ENCODE measurements around the gene BID. TPM values are rescaled to one million over a fixed set of nuclear protein-coding genes. Genes with fewer than 3 reads are reported as not detected.

The BID gene
- total and polyA plus RNA-seq, 5 donors from 2014 or later, result 17.6 to 84.0 (median 64.3) TPM

DNA sequence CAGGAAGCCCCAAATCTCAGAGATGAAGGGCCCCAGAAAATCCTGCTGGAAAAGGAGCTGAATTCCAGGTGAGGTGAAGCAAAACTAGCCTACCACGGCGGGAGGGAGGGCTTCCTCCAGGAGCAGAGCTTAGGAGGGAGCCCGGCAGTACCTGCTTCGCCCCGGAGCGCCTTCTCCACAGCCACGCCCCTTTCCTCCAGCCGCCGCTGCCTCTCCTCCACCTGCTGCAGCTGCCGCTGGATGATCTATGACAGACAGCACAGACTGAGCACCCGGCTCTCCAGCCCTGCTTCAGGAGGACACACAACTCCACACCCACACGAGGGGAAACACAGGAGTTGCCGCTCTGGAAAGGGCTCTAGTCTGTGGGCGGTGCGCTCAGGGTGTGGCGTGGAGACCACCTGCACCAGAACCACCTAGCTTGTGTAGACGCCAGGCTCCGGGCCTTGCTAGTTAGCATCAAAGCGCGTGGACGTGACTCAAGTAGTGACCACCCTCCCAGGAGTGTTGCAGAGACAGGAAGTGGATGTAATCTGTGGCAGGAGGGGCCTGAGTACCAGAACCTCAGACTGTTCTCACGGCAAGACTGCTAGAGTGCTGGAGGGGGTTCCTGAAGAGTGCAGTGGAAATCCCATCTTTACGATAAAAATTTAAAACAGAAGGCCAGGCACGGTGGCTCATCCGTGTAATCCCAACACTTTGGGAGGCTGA lies 34.6 kb upstream of the BID start:
- Mint-ChIP-seq H3K27me3 (no peaks in the 10 kb centered on the region), H3K4me3 (no peak overlapping the region), H3K4me1 (peaks cover 0 to 2% (median 0%) of the 10 kb centered on the region in 4 donors), H3K36me3 (peaks cover 30% of the 10 kb centered on the region), H3K9me3 (no peaks in the 10 kb centered on the region), H3K27ac (no peak overlapping the region)
- Histone ChIP-seq H3K9me3 (ENCODE audit: control insufficient read depth in 2 of 2, low read length in 2 of 2) (no peaks in the 10 kb centered on the region), H3K36me3 (ENCODE audit: control insufficient read depth, insufficient read depth, low read length) (peaks cover 29% of the 10 kb centered on the region), H3K27ac (ENCODE audit: insufficient read depth, low read length, poor library complexity, severe bottlenecking) (no peak overlapping the region), H3K4me1 (ENCODE audit: control insufficient read depth, insufficient read depth, low read length, poor library complexity, severe bottlenecking) (no peaks in the 10 kb centered on the region), H3K4me3 (ENCODE audit: low read depth, low read length) (no peak overlapping the region), H3K27me3 (ENCODE audit: control insufficient read depth, insufficient read depth, low read length) (no peaks in the 10 kb centered on the region)
- ATAC-seq (ENCODE audit: low read depth in 2 of 2), result no peak
- no peak for DNase-seq

DNA sequence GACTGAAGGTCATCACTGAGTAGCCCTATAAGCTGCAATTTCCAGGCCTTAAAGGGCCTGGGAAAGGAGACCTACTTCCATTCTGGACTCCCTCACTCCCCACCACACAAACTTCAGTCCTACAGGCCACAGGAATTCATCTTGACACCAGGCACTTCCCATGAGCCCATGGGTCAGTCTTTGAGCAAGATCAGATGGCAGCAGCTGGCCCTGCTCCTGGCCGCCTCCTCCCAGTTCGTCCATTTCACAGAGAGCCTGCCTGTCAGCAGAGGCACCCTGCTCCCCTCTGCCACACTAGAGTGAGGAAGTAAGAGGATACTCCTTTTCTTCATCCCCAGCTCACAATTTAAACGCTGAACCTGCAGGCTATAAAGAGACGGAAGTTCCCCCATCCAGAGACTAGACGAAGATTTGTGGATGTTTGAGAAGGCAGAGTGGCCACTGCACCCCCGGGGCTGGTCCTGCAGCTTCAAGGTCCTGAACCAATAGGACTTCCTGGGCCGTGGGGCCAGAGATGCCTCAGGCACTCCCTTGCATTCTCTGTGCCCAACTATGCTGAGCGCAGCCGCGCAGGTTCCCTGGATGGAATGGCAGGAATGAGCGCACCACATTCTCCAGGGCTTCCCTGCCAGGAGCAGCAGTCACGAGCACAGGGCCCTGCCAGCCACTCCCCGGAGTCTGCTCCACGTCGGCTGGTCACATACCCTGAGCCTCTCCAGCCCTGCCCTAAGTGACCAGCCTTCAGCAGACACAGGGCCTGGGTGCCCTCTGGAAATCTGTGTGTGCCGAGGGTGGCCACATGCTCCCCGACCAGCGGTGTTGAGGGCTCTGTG lies 33.5 kb upstream of the BID start:
- no peaks in the 10 kb centered on the region for H3K9me3 ChIP-seq (ENCODE audit: control insufficient read depth in 2 of 2, low read length in 2 of 2)
- no peak overlapping the region for H3K4me3 ChIP-seq (ENCODE audit: low read depth, low read length)
- H3K4me1 ChIP-seq (ENCODE audit: control insufficient read depth, insufficient read depth, low read length, poor library complexity, severe bottlenecking), result no peaks in the 10 kb centered on the region
- Mint-ChIP-seq H3K4me1 (peaks cover 0 to 2% (median 0%) of the 10 kb centered on the region in 4 donors), H3K4me3 (no peak overlapping the region), H3K9me3 (no peaks in the 10 kb centered on the region), H3K36me3 (peaks cover 39% of the 10 kb centered on the region), H3K27me3 (no peaks in the 10 kb centered on the region), H3K27ac (peak overlapping the region in 1 of 3 donors; percentile 46)
- DNase-seq, result no peak
- H3K27me3 ChIP-seq (ENCODE audit: control insufficient read depth, insufficient read depth, low read length), result no peaks in the 10 kb centered on the region
- H3K36me3 ChIP-seq (ENCODE audit: control insufficient read depth, insufficient read depth, low read length), result peaks cover 34% of the 10 kb centered on the region
- ATAC-seq (ENCODE audit: low read depth in 2 of 2), result no peak
- H3K27ac ChIP-seq (ENCODE audit: insufficient read depth, low read length, poor library complexity, severe bottlenecking), result no peak overlapping the region

DNA sequence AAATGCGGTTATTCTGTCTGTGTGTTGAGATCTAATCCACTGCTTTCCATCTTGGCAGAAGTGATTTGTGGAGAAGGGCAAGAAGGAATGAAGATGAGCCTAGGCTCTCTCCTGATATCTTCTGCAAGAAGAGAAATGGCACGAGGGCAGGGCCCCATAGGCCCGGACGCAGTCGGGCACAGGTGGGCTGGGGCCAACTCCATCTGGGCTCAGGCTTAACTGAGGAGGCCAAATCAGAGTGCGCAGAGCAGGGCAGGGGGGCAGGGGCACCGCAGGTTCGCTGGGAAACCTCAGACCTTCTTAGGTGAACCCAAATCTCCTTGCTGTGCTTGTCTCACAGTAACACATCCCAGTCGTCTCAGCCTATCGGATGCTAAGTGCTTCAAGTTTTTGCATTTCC lies 32.8 kb upstream of the BID start:
- no peak overlapping the region for H3K4me3 ChIP-seq (ENCODE audit: low read depth, low read length)
- Mint-ChIP-seq H3K9me3 (no peaks in the 10 kb centered on the region), H3K27ac (peak overlapping the region in 1 of 3 donors; percentile 58), H3K4me3 (no peak overlapping the region), H3K4me1 (peaks cover 0 to 2% (median 0%) of the 10 kb centered on the region in 4 donors), H3K36me3 (peaks cover 45% of the 10 kb centered on the region), H3K27me3 (no peaks in the 10 kb centered on the region)
- no peak for DNase-seq
- H3K4me1 ChIP-seq (ENCODE audit: control insufficient read depth, insufficient read depth, low read length, poor library complexity, severe bottlenecking), result no peaks in the 10 kb centered on the region
- no peak for ATAC-seq (ENCODE audit: low read depth in 2 of 2)
- H3K27me3 ChIP-seq (ENCODE audit: control insufficient read depth, insufficient read depth, low read length), result no peaks in the 10 kb centered on the region
- H3K36me3 ChIP-seq (ENCODE audit: control insufficient read depth, insufficient read depth, low read length), result peaks cover 28% of the 10 kb centered on the region
- H3K9me3 ChIP-seq (ENCODE audit: control insufficient read depth in 2 of 2, low read length in 2 of 2), result no peaks in the 10 kb centered on the region
- H3K27ac ChIP-seq (ENCODE audit: insufficient read depth, low read length, poor library complexity, severe bottlenecking), result no peak overlapping the region

DNA sequence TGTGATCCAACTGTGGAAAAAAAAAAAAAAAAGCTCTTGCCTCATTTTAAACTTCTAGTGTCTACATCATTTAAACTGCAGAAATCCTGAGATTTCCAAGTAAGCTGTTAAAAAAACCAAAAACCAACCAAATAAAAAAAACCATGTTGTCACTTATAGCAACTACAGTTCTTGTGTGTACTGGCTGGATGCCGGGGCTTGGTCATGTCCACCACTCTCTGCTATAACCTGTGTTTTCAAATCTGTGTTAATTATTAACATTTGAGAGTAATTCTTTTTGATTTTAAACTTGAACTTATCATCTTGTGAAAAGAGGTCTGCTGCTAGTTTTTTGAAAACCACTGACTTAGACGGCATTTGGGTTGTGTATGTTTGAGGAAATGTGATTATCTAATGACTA lies 32.2 kb upstream of the BID start:
- Histone ChIP-seq H3K4me3 (ENCODE audit: low read depth, low read length) (no peak overlapping the region), H3K36me3 (ENCODE audit: control insufficient read depth, insufficient read depth, low read length) (peaks cover 25% of the 10 kb centered on the region), H3K27me3 (ENCODE audit: control insufficient read depth, insufficient read depth, low read length) (no peaks in the 10 kb centered on the region), H3K4me1 (ENCODE audit: control insufficient read depth, insufficient read depth, low read length, poor library complexity, severe bottlenecking) (no peaks in the 10 kb centered on the region), H3K27ac (ENCODE audit: insufficient read depth, low read length, poor library complexity, severe bottlenecking) (no peak overlapping the region), H3K9me3 (ENCODE audit: control insufficient read depth in 2 of 2, low read length in 2 of 2) (no peaks in the 10 kb centered on the region)
- DNase-seq, result no peak
- no peak overlapping the region for H3K27ac Mint-ChIP-seq
- no peaks in the 10 kb centered on the region for H3K9me3 Mint-ChIP-seq
- H3K27me3 Mint-ChIP-seq, result no peaks in the 10 kb centered on the region
- H3K4me3 Mint-ChIP-seq, result no peak overlapping the region
- H3K4me1 Mint-ChIP-seq, result peaks cover 0 to 2% (median 0%) of the 10 kb centered on the region in 4 donors
- no peak for ATAC-seq (ENCODE audit: low read depth in 2 of 2)
- H3K36me3 Mint-ChIP-seq, result peaks cover 46% of the 10 kb centered on the region

DNA sequence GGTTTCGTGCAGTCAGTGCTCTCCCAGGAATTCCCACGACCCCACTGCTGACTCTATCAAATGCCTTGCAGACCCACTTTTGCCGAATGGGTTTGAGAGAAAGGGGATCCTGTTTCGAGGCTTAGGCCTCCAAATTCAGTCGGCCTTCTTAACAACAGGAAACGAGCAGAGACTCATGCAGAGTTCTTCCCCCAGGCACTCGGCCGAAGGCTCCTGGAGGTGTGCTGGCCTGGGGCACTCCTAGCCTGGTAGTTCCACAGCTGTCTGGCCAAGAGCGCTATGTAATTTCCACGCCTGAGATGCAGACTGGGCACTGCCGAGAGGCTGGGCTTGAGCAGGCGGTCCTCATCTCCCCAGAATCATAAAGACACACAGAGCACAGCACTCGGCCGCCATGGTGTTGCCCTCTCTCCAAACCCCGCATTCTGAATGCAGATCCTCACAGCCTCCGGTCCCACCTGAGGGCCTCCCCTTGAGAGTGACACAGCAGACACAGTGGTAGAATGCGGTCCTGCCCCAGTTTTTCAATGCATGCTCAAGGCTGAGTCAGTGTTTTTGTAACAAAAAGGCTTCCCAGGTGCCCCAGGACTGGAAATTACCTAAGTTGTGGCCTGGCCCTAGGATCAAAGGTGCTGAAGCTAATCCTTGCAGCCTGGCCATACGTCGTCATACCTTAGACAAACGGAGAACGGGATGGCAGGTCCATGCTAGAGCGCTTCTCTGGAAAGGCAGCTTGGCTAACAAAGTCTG lies 30.2 kb upstream of the BID start:
- ATAC-seq (ENCODE audit: low read depth in 2 of 2) (no peak), DNase-seq (no peak)
- H3K4me1 ChIP-seq (ENCODE audit: control insufficient read depth, insufficient read depth, low read length, poor library complexity, severe bottlenecking), result no peaks in the 10 kb centered on the region
- H3K9me3 ChIP-seq (ENCODE audit: control insufficient read depth in 2 of 2, low read length in 2 of 2), result no peaks in the 10 kb centered on the region
- Mint-ChIP-seq H3K27ac (peak overlapping the region in 1 of 3 donors; percentile 29), H3K27me3 (no peaks in the 10 kb centered on the region), H3K4me1 (peaks cover 0 to 2% (median 0%) of the 10 kb centered on the region in 4 donors), H3K9me3 (no peaks in the 10 kb centered on the region), H3K4me3 (no peak overlapping the region), H3K36me3 (peaks cover 44% of the 10 kb centered on the region)
- H3K27ac ChIP-seq (ENCODE audit: insufficient read depth, low read length, poor library complexity, severe bottlenecking), result no peak overlapping the region
- no peak overlapping the region for H3K4me3 ChIP-seq (ENCODE audit: low read depth, low read length)
- H3K27me3 ChIP-seq (ENCODE audit: control insufficient read depth, insufficient read depth, low read length), result no peaks in the 10 kb centered on the region
- peaks cover 22% of the 10 kb centered on the region for H3K36me3 ChIP-seq (ENCODE audit: control insufficient read depth, insufficient read depth, low read length)

DNA sequence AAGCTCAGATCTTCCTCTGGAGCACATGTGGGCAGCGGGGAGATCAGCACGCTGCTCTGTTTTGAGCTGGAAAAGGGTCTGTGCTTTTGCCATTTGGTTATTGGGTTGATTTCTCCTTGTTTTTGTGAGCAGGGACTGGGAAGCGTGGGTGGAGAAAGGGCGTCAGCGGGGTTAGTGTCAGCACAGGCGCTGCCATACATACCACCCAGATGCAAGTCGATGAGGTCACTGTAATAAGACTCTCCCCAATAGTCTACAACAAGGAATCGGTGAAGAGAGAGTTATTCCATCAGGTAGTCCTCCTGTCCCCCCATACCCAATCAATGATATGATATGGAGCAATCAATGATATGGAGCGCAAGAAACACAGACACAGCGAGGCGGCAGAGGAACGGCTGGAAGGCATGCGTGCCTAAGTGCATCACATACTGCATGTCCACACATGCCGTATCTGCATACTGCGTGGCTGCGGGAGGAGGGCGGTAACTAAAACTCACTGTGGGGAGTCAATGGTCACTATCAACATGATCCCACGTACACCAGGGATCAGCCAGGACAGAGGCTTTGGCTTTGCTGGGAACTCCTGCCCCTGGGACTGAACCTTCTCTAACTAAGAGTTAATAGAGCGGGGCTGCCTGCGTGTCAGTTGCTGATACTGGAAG lies 29.5 kb upstream of the BID start:
- Mint-ChIP-seq H3K9me3 (no peaks in the 10 kb centered on the region), H3K4me3 (no peak overlapping the region), H3K27ac (no peak overlapping the region), H3K4me1 (peaks cover 0 to 2% (median 0%) of the 10 kb centered on the region in 4 donors), H3K27me3 (no peaks in the 10 kb centered on the region), H3K36me3 (peaks cover 43% of the 10 kb centered on the region)
- Histone ChIP-seq H3K9me3 (ENCODE audit: control insufficient read depth in 2 of 2, low read length in 2 of 2) (no peaks in the 10 kb centered on the region), H3K27me3 (ENCODE audit: control insufficient read depth, insufficient read depth, low read length) (no peaks in the 10 kb centered on the region), H3K4me3 (ENCODE audit: low read depth, low read length) (no peak overlapping the region), H3K4me1 (ENCODE audit: control insufficient read depth, insufficient read depth, low read length, poor library complexity, severe bottlenecking) (no peaks in the 10 kb centered on the region), H3K27ac (ENCODE audit: insufficient read depth, low read length, poor library complexity, severe bottlenecking) (no peak overlapping the region), H3K36me3 (ENCODE audit: control insufficient read depth, insufficient read depth, low read length) (peaks cover 17% of the 10 kb centered on the region)
- ATAC-seq (ENCODE audit: low read depth in 2 of 2), result no peak
- DNase-seq, result no peak

DNA sequence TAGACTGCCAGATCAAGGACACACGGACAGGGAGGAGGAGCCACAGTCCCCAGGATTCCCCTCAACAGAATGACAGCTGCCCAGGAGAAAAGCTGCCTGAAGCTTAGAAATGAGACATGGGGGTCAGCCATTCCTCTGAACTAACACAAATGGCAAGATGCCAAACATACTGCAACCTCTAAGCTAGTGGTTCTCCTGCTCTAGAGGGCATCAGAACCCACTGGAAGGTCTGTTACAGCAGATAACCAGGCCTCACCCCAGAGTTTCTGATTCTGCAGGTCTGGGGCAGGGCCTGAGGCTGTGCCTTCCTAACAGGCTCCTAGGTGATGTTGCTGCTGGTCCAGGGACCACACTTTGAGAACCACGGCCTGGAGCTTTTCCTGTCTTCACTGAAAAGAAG lies 28.6 kb upstream of the BID start:
- peaks cover 0 to 2% (median 0%) of the 10 kb centered on the region in 4 donors for H3K4me1 Mint-ChIP-seq
- H3K27me3 Mint-ChIP-seq, result no peaks in the 10 kb centered on the region
- H3K36me3 Mint-ChIP-seq, result peaks cover 43% of the 10 kb centered on the region
- H3K9me3 Mint-ChIP-seq, result no peaks in the 10 kb centered on the region
- no peaks in the 10 kb centered on the region for H3K9me3 ChIP-seq (ENCODE audit: control insufficient read depth in 2 of 2, low read length in 2 of 2)
- no peaks in the 10 kb centered on the region for H3K4me1 ChIP-seq (ENCODE audit: control insufficient read depth, insufficient read depth, low read length, poor library complexity, severe bottlenecking)
- no peak overlapping the region for H3K4me3 Mint-ChIP-seq
- H3K27ac Mint-ChIP-seq, result no peak overlapping the region
- H3K27me3 ChIP-seq (ENCODE audit: control insufficient read depth, insufficient read depth, low read length), result no peaks in the 10 kb centered on the region
- no peak overlapping the region for H3K27ac ChIP-seq (ENCODE audit: insufficient read depth, low read length, poor library complexity, severe bottlenecking)
- DNase-seq, result no peak
- ATAC-seq (ENCODE audit: low read depth in 2 of 2), result no peak
- no peak overlapping the region for H3K4me3 ChIP-seq (ENCODE audit: low read depth, low read length)
- H3K36me3 ChIP-seq (ENCODE audit: control insufficient read depth, insufficient read depth, low read length), result peaks cover 14% of the 10 kb centered on the region

All from CD4-positive, CD25-positive, alpha-beta regulatory T cell (primary cell).